PC-3 (cell line): ENCODE results near the gene SPRED2.

ENCODE experiments used
- CTCF ChIP-seq: fragments of 300-600 bp; sonication (generic); conservative IDR thresholded peaks from 2 replicates; pipeline ENCODE4 v1.5.1; 2017; ENCODE audit warnings: antibody characterized with exemption, low read depth, mild to moderate bottlenecking, low read length
- EZH2phosphoT487 ChIP-seq: fragments of 300-600 bp; sonication (generic); IDR thresholded peaks from 2 replicates; pipeline ENCODE4 v1.6.1; 2018; ENCODE audit warnings: mild to moderate bottlenecking, antibody characterized with exemption, low read length, borderline replicate concordance

- TF ChIP-seq CTCF (no peak), EZH2phosphoT487 (no peak)
Observed at GRCh38 chr2:65287364-65287763, 145.0 kb downstream of the SPRED2 start.
